ENCODE data around the gene IL27RA.

IL27RA gene

GRCh38 chr19:14056741-14057356 lies 25.3 kb downstream of the IL27RA start:
- Histone ChIP-seq H3K9ac (ENCODE audit: low read length) (no peak overlapping the region), H3K36me3 (replicated peaks; ENCODE audit: low read depth, low read length) (peaks cover 8% of the 10 kb centered on the region), H3K4me3 (ENCODE audit: low read length) (no peak overlapping the region), H3K9me3 (ENCODE audit: insufficient read depth, low read length) (no peaks in the 10 kb centered on the region), H3K27ac (ENCODE audit: low read length) (no peak overlapping the region), H3K4me1 (ENCODE audit: low read length) (0 out of 2 replicates have a peak, but pooled peaks cover 2% of the 10 kb centered on the region), H2AFZ (ENCODE audit: low read depth, low read length) (no peak overlapping the region), H3K79me2 (ENCODE audit: low read length) (no peaks in the 10 kb centered on the region), H3K4me2 (ENCODE audit: low read length) (no peak overlapping the region), H4K20me1 (ENCODE audit: insufficient read depth, low read length) (no peaks in the 10 kb centered on the region), H3K27me3 (ENCODE audit: low read depth, low read length) (peaks cover 26% of the 10 kb centered on the region)
- TF ChIP-seq, protein P1, sequence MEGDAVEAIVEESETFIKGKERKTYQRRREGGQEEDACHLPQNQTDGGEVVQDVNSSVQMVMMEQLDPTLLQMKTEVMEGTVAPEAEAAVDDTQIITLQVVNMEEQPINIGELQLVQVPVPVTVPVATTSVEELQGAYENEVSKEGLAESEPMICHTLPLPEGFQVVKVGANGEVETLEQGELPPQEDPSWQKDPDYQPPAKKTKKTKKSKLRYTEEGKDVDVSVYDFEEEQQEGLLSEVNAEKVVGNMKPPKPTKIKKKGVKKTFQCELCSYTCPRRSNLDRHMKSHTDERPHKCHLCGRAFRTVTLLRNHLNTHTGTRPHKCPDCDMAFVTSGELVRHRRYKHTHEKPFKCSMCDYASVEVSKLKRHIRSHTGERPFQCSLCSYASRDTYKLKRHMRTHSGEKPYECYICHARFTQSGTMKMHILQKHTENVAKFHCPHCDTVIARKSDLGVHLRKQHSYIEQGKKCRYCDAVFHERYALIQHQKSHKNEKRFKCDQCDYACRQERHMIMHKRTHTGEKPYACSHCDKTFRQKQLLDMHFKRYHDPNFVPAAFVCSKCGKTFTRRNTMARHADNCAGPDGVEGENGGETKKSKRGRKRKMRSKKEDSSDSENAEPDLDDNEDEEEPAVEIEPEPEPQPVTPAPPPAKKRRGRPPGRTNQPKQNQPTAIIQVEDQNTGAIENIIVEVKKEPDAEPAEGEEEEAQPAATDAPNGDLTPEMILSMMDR (IDR thresholded peaks at IDR 0.05; ENCODE audit: low read depth, low read length), result no peak
- TF ChIP-seq EZH2phosphoT487 (IDR thresholded peaks at IDR 0.05; ENCODE audit: low read depth), result no peak

- no peak overlapping the region for H3K27ac ChIP-seq (ENCODE audit: low read length)
- 0 out of 2 replicates have a peak, but pooled peaks cover 2% of the 10 kb centered on the region for H3K4me1 ChIP-seq (ENCODE audit: low read length)
- no peaks in the 10 kb centered on the region for H3K9me3 ChIP-seq (ENCODE audit: insufficient read depth, low read length)
- peaks cover 29% of the 10 kb centered on the region for H3K27me3 ChIP-seq (ENCODE audit: low read depth, low read length)
- no peaks in the 10 kb centered on the region for H3K36me3 ChIP-seq (replicated peaks; ENCODE audit: low read depth, low read length)
- no peaks in the 10 kb centered on the region for H4K20me1 ChIP-seq (ENCODE audit: insufficient read depth, low read length)
- H3K9ac ChIP-seq (ENCODE audit: low read length), result no peak overlapping the region
- no peaks in the 10 kb centered on the region for H3K79me2 ChIP-seq (ENCODE audit: low read length)
- TF ChIP-seq, protein P1 (IDR thresholded peaks at IDR 0.05; ENCODE audit: low read depth, low read length), result no peak
- TF ChIP-seq EZH2phosphoT487 (IDR thresholded peaks at IDR 0.05; ENCODE audit: low read depth), result no peak
- no peak overlapping the region for H2AFZ ChIP-seq (ENCODE audit: low read depth, low read length)
- H3K4me3 ChIP-seq (ENCODE audit: low read length), result no peak overlapping the region
- peak overlapping the region; percentile 48 for H3K4me2 ChIP-seq (ENCODE audit: low read length)
Measured at GRCh38 chr19:14058182-14059092, 26.9 kb downstream of the IL27RA start.

GRCh38 chr19:14059093-14059480 lies 27.5 kb downstream of the IL27RA start:
- no peaks in the 10 kb centered on the region for H3K79me2 ChIP-seq (ENCODE audit: low read length)
- H3K27me3 ChIP-seq (ENCODE audit: low read depth, low read length), result peaks cover 29% of the 10 kb centered on the region
- no peaks in the 10 kb centered on the region for H3K36me3 ChIP-seq (replicated peaks; ENCODE audit: low read depth, low read length)
- peak overlapping the region; percentile 48 for H3K4me2 ChIP-seq (ENCODE audit: low read length)
- no peak overlapping the region for H3K4me3 ChIP-seq (ENCODE audit: low read length)
- H4K20me1 ChIP-seq (ENCODE audit: insufficient read depth, low read length), result no peaks in the 10 kb centered on the region
- no peak overlapping the region for H3K27ac ChIP-seq (ENCODE audit: low read length)
- TF ChIP-seq EZH2phosphoT487 (IDR thresholded peaks at IDR 0.05; ENCODE audit: low read depth), result no peak
- TF ChIP-seq, protein P1 (IDR thresholded peaks at IDR 0.05; ENCODE audit: low read depth, low read length), result peak; percentile 74
- no peak overlapping the region for H2AFZ ChIP-seq (ENCODE audit: low read depth, low read length)
- no peak overlapping the region for H3K9ac ChIP-seq (ENCODE audit: low read length)
- 0 out of 2 replicates have a peak, but pooled peaks cover 2% of the 10 kb centered on the region for H3K4me1 ChIP-seq (ENCODE audit: low read length)
- no peaks in the 10 kb centered on the region for H3K9me3 ChIP-seq (ENCODE audit: insufficient read depth, low read length)

- H3K79me2 ChIP-seq (ENCODE audit: low read length), result no peaks in the 10 kb centered on the region
- no peak overlapping the region for H2AFZ ChIP-seq (ENCODE audit: low read depth, low read length)
- H3K9ac ChIP-seq (ENCODE audit: low read length), result no peak overlapping the region
- no peaks in the 10 kb centered on the region for H3K36me3 ChIP-seq (replicated peaks; ENCODE audit: low read depth, low read length)
- H3K9me3 ChIP-seq (ENCODE audit: insufficient read depth, low read length), result no peaks in the 10 kb centered on the region
- H3K27me3 ChIP-seq (ENCODE audit: low read depth, low read length), result peaks cover 29% of the 10 kb centered on the region
- TF ChIP-seq EZH2phosphoT487 (IDR thresholded peaks at IDR 0.05; ENCODE audit: low read depth), result no peak
- 0 out of 2 replicates have a peak, but pooled peaks cover 2% of the 10 kb centered on the region for H3K4me1 ChIP-seq (ENCODE audit: low read length)
- H3K4me3 ChIP-seq (ENCODE audit: low read length), result no peak overlapping the region
- no peak overlapping the region for H3K4me2 ChIP-seq (ENCODE audit: low read length)
- no peak overlapping the region for H3K27ac ChIP-seq (ENCODE audit: low read length)
- H4K20me1 ChIP-seq (ENCODE audit: insufficient read depth, low read length), result no peaks in the 10 kb centered on the region
Measured at GRCh38 chr19:14059652-14060155, 28.1 kb downstream of the IL27RA start.

Data from OCI-LY3 (cell line).